Left ventricle myocardium superior (tissue), 1 donor: Measurements from ENCODE around the gene VWA2. TPM values are rescaled to one million over a fixed set of nuclear protein-coding genes. Genes with fewer than 3 reads are reported as not detected.

Experiments
- ATAC-seq: fragments of 200-7000 bp; cut with Tn5 transposase; one replicate; pipeline ENCODE4 v1.9.1; 2020; ENCODE audit warnings: mild to moderate bottlenecking, moderate library complexity
- DNase-seq: peaks from one replicate; pipeline ENCODE4 v3.0.0-alpha.2; 2020
- intact Hi-C: fragments of 100-400 bp; cut with micrococcal nuclease; formaldehyde crosslinking; loops from one replicate; pipeline ENCODE4 v1.11.0; 2022
- long read RNA-seq: library from polyadenylated mRNA; unstranded; transcript quantifications from one replicate; pipeline ENCODE4 v2.0.0, GENCODE V29; 2021
- total RNA-seq: library from RNA; stranded (reverse); fragmentation: NEBNext Ultra II Directional; extraction: Animal tissue kit (Norgen Biotek cat#: 25700); gene quantifications from one replicate; pipeline ENCODE4 v1.2.1, GENCODE V29; 2021
- donor health status: DM: no; HTN: yes; CAD: no; lungs with severe emphysema.

Gene VWA2
- total RNA-seq, result not detected
- long read RNA-seq, result 0 reads

DNA sequence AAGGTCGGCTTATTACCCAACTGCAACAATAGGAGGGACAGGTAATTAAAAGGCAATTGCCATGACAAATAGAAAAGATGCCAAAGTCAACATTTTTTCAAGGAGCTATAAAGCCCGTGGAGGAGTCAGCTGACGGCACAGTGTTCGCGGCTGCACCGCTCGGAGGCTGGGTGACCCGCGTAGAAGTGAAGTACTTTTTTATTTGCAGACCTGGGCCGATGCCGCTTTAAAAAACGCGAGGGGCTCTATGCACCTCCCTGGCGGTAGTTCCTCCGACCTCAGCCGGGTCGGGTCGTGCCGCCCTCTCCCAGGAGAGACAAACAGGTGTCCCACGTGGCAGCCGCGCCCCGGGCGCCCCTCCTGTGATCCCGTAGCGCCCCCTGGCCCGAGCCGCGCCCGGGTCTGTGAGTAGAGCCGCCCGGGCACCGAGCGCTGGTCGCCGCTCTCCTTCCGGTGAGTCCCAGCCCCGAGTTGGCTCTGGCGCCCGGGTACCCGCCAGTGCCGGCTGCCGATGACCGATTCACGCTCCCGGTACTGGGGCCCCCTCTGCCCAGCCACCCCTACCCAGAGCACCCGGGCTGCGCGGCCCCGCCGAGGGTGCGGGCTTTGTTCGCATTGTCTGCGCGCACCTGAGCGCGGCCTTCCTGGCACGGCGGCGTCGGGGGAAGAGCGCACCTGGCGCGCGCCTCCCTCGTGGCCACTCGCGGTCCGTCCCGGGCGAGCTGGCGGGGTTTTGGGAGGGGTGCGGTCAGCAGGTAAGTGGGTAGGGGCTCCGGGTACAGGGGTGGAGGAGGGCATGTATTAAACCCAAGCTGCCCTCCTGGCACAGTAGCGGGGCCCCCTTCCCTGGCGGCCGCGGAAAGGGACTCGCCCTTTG is at the start of gene VWA2:
Gene VWA2, plus strand, starts transcription at position 138 of the 877 bp plus-strand sequence. CDS start 9,460 bp downstream, outside the sequence.
- peak; percentile 67 for DNase-seq
- peak; percentile 87 for ATAC-seq
- intact Hi-C loops, result no loop called here

GRCh38 chr10:114189700-114190099 is 49.4 kb upstream of the VWA2 start:
- intact Hi-C loops, result no loop called here
- DNase-seq (no peak), ATAC-seq (no peak)

GRCh38 chr10:114195079-114195478 is 44.0 kb upstream of the VWA2 start:
- ATAC-seq, result no peak
- intact Hi-C loops, result no loop called here
- DNase-seq, result no peak

GRCh38 chr10:114199239-114199638 is 39.8 kb upstream of the VWA2 start:
- DNase-seq, result no peak
- no peak for ATAC-seq
- intact Hi-C loops, result no loop called here

DNA sequence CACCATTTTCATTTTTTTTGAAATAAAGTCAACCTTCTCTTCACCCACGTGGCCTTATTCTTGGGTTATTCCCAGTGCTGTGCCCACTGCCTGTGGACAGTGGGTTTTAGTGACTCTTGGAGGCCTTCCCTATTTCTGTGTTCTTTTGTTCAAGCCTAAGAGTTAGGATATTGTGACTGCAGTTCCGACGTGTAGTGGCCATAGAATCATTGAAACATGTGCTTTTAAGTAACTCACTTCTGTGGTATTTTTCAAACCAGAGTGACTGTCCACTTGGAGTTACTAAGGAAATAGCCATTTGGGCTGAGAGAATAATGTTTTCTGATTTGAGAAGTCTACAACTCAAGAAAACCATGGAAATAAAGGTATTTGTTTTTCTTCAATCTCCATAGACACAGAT is 36.2 kb upstream of the VWA2 start:
- no peak for ATAC-seq
- DNase-seq, result no peak
- intact Hi-C loops, result no loop called here

- DNase-seq (no peak), ATAC-seq (no peak)
- intact Hi-C loops, result no loop called here
Measured at GRCh38 chr10:114206902-114207301, 32.2 kb upstream of the VWA2 start.

DNA sequence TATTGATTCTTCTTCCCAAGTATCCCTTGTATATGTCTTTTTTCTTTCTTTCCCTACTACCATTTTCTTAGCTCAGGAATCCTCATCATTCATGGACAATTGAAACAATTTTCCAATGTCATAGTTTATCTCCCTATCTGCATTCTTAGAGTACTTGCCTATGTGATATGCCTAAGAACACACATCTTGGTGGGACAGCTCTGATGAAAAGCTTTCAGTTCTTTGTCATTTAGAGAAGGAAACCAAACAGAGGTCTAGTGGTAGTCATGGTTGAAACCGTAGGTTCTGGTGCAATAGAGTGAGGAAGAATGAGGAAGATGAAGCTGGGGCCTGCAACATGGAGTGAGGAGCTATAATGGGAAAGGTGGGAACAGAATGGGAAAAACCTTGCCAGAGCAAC is 31.7 kb upstream of the VWA2 start:
- ATAC-seq, result no peak
- DNase-seq, result no peak
- intact Hi-C loops, result no loop called here

DNA sequence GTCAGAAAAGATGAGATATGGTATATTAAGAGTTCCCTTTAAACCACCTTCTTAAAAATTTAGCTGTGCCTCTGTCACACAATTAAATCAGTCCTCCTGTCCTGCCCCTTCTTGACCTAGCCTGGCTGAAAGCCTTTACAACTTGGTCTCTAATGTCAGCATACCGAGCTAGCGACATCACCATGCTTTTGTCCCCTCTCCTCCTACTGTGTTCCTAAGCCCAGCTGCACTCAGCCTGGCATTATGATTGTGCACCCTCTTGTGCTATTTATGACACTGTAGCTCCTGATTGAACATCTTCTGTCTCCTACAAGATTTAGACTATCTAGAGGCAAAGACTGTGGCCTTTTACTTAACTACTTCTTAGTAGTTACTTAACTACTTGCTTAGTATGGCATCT is 30.7 kb upstream of the VWA2 start:
- peak; percentile 72 for ATAC-seq

GRCh38 chr10:114212153-114212552 is 26.9 kb upstream of the VWA2 start:
- intact Hi-C loops, result no loop called here
- ATAC-seq (no peak), DNase-seq (no peak)

More for the DNA sequence above, 30.7 kb upstream of the VWA2 start:
- intact Hi-C loops, result no loop called here
- DNase-seq, result no peak

GRCh38 chr10:114215033-114215432 is 24.0 kb upstream of the VWA2 start:
- DNase-seq (no peak), ATAC-seq (no peak)
- intact Hi-C loops, result no loop called here

GRCh38 chr10:114220281-114220680 is 18.8 kb upstream of the VWA2 start:
- intact Hi-C loops, result no loop called here
- no peak for ATAC-seq

GRCh38 chr10:114221235-114221634 is 17.8 kb upstream of the VWA2 start:
- intact Hi-C loops, result no loop called here

More at GRCh38 chr10:114220281-114220680, 18.8 kb upstream of the VWA2 start:
- DNase-seq, result no peak

DNA sequence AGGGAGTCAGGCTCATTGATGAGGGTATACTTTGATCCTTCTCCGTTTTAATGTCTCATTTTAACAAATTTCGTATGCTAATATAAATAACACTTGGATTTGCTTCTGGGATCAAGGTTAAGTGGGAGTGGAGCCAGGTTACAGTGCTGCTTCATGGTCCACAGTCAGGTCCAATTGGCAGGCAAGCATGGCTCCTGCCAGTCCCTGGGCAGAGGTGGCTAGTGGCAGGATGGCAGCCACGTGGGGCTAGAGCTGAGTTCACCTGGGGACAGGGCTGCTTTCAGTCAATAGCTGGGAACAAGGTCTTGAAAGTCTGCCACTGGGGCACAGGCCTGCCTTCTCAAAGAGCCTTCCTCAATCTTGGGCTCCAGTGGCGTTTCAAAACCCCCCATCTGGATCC is 16.0 kb upstream of the VWA2 start:
- peak; percentile 77 for DNase-seq
- ATAC-seq, result peak; percentile 100
- intact Hi-C loops, result no loop called here

More at GRCh38 chr10:114221235-114221634, 17.8 kb upstream of the VWA2 start:
- no peak for ATAC-seq
- DNase-seq, result no peak

DNA sequence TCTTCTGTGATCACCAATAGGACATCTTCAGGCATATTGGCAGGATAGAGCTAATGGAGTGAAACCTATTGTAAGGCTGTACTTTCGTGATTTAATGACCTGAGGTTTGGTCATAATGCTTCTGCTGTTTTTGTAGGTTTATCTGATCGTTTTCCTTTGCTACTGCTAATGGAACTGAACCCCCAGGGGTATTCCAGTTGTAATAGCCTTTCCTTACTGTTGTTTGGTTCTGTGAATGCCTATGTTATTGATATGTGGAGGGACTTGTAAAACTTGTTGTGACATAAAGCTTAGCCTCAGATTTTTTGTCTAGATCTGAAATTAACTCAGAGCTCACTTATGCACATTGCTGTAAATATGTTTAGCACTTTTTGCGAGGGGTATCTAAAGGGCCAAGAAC is 10.9 kb upstream of the VWA2 start:
- intact Hi-C loops, result no loop called here
- no peak for ATAC-seq
- no peak for DNase-seq

GRCh38 chr10:114232561-114233176 is 6.4 kb upstream of the VWA2 start:
- intact Hi-C loops, result no loop called here
- no peak for ATAC-seq
- no peak for DNase-seq

DNA sequence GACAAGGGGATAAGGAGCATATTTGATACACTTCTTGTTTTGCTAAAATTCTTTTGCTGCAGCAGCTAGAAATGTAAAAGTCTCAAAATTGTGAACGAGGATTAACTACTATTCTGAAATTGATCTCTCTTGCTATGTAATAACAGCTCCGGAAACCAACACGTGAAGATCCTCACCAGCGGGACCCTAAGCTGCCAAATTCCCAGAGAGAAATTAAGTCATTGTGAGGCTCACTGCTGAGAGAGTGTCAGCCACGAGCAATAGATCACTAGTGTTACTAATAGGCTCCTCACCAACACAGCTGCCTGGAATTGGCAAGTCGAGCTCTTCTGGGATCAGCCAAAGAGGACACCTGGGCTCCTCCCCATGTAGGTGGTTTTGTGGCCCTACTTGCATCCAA is 5.6 kb upstream of the VWA2 start:
- intact Hi-C loops, result no loop called here
- ATAC-seq (peak; percentile 31), DNase-seq (no peak)

- intact Hi-C loops, result no loop called here
- ATAC-seq, result peak; percentile 90
- no peak for DNase-seq
Measured at GRCh38 chr10:114234132-114234531, 4.9 kb upstream of the VWA2 start.

DNA sequence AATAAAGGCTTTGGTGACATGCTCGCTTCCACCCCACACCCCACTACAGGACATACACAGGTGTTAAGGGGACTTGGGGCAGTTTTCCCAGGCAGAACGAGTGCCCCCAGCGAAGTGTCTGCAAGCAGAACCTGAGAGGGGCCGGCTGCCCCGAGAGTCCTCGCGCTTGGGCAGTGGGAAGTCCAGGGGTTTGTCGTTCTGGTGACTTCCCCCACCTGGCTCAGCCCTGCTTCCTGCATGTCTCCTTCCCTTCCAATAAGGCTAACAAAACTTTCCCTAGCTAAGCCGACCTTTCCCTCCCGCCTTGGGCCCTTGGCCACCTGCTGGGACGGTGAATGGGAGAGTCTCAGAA is 916 bp downstream of the VWA2 start:
- no peak for ATAC-seq
- intact Hi-C loops, result no loop called here
- no peak for DNase-seq

DNA sequence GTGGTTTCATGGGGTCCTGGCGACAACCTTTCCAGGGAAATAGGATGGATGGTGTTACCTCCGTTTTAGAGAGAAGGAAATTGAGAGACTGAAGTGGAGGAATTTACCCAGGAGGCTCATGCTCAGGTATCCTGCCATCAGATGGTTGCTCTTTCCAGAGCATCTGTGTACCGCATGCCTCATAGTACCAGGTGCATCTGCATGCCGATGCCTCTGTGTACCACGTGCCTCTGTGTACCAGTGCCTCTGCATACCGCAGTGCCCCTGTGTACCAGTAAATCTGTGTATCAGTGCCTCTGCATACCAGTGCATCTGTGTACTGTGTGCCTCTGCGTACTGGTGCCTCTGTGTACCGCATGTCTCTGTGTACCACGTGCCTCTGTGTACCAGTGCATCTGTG is 3.2 kb downstream of the VWA2 start:
- intact Hi-C loops, result no loop called here
- DNase-seq, result no peak
- no peak for ATAC-seq

DNA sequence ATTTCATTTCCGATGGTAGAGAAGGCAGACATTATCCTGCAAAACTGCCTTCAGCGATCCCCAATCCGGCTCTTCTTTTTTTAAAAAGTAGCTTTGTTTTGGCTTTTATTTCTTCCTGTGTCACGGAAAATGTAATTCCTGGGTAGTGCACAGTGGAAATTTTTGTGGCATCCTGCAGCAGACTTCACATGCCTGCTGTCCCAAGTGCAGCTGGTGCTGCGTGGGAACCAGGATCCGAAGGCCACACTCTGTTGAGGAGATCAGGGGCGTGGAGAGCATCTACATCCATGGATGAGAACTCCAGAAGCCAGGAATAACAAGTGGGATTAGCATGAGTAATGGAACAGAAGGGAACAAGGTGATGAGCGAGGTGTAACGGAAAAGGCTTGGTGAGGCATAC is 4.6 kb downstream of the VWA2 start:
- ATAC-seq (no peak), DNase-seq (no peak)
- intact Hi-C loops, result no loop called here

DNA sequence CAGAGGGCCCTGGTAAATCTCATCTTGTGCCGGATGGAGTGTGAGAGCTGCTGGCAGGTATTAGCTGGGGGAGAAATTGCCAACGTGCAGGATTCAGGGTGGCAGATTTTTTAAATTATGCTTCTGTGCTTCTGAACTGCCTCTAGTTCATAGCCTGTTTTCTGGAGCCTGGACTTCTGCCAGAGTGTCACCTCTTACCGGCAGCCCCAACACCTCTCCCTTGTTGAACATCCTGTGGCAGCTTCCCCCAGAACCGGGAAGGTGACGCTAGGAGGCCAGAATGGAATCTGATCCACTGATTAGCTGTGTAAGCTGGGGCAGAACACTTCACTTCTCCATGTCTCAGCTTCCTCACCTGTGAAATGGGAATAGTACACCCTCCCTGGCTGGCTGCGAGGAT is 5.1 kb downstream of the VWA2 start:
- intact Hi-C loops, result no loop called here
- ATAC-seq (no peak), DNase-seq (no peak)
